Astrocyte (in vitro differentiated cells and primary cell): ENCODE data around the gene XPC. TPM values are rescaled to one million over a fixed set of nuclear protein-coding genes. Genes with fewer than 3 reads are reported as not detected.

Experiments used
- DNase-seq: peaks from one replicate; pipeline ENCODE4 v3.0.0-alpha.2; 2010; ENCODE audit warnings: low read depth
- FAIRE-seq: peaks from 2 replicates; lab custom pipeline; 2011; peaks lifted over from hg19 to GRCh38; lab: Jason Lieb, UNC
- H2AFZ ChIP-seq: 2 replicates; pipeline ENCODE4 v1.6.0; 2012; ENCODE audit warnings: low read depth, low read length, inconsistent platforms
- H3K27ac ChIP-seq: 2 replicates; pipeline ENCODE4 v1.5.1; 2011; ENCODE audit warnings: low read depth, low read length, inconsistent platforms
- H3K27me3 ChIP-seq: 2 replicates; pipeline ENCODE4 v1.6.0; 2011; ENCODE audit warnings: low read length, inconsistent platforms; ENCODE audit not compliant: insufficient read depth
- H3K36me3 ChIP-seq: 2 replicates; pipeline ENCODE4 v1.5.1; 2011; ENCODE audit warnings: low read length, inconsistent platforms; ENCODE audit not compliant: insufficient read depth
- H3K4me1 ChIP-seq: 2 replicates; pipeline ENCODE4 v1.5.1; 2011; ENCODE audit warnings: low read length, inconsistent platforms; ENCODE audit not compliant: insufficient read depth
- H3K4me2 ChIP-seq: 2 replicates; pipeline ENCODE4 v1.6.0; 2012; ENCODE audit warnings: low read length, inconsistent platforms
- H3K4me3 ChIP-seq: 2 replicates; pipeline ENCODE4 v1.5.1; 2011; ENCODE audit warnings: low read depth, mild to moderate bottlenecking, low read length, inconsistent platforms; ENCODE audit not compliant: insufficient read depth
- H3K79me2 ChIP-seq: 2 replicates; pipeline ENCODE4 v1.6.0; 2012; ENCODE audit warnings: mild to moderate bottlenecking, low read length, inconsistent platforms; ENCODE audit not compliant: insufficient read depth
- H3K9ac ChIP-seq: 2 replicates; pipeline ENCODE4 v1.6.0; 2012; ENCODE audit warnings: mild to moderate bottlenecking, low read length, inconsistent platforms
- H3K9me3 ChIP-seq: 2 replicates; pipeline ENCODE4 v1.5.1; 2012; ENCODE audit warnings: low read depth, mild to moderate bottlenecking, low read length, inconsistent platforms; ENCODE audit not compliant: insufficient read depth
- H4K20me1 ChIP-seq: 2 replicates; pipeline ENCODE4 v1.6.0; 2012; ENCODE audit warnings: low read length, inconsistent platforms; ENCODE audit not compliant: insufficient read depth
- H3K27ac Mint-ChIP-seq: one replicate; pipeline ENCODE4 v1.8.0; 2021; ENCODE audit warnings: mild to moderate bottlenecking, mixed read lengths; ENCODE audit not compliant: unreplicated experiment
- H3K27me3 Mint-ChIP-seq: one replicate; pipeline ENCODE4 v1.8.0; 2021; ENCODE audit warnings: low read depth, mixed read lengths; ENCODE audit not compliant: unreplicated experiment
- H3K36me3 Mint-ChIP-seq: one replicate; pipeline ENCODE4 v1.8.0; 2021; ENCODE audit warnings: low read depth, mixed read lengths; ENCODE audit not compliant: unreplicated experiment
- H3K4me1 Mint-ChIP-seq: one replicate; pipeline ENCODE4 v1.8.0; 2021; ENCODE audit warnings: low read depth, mixed read lengths; ENCODE audit not compliant: unreplicated experiment
- H3K4me3 Mint-ChIP-seq: one replicate; pipeline ENCODE4 v1.8.0; 2021; ENCODE audit warnings: mild to moderate bottlenecking, moderate library complexity, mixed read lengths; ENCODE audit not compliant: unreplicated experiment
- H3K9me3 Mint-ChIP-seq: one replicate; pipeline ENCODE4 v1.8.0; 2021; ENCODE audit warnings: mild to moderate bottlenecking, mixed read lengths; ENCODE audit not compliant: unreplicated experiment
- EZH2 ChIP-seq: IDR thresholded peaks from 2 replicates; pipeline ENCODE4 v1.6.1; 2012; ENCODE audit warnings: mild to moderate bottlenecking, low read length, inconsistent platforms; ENCODE audit not compliant: insufficient read depth
- total RNA-seq: library from RNA; stranded (reverse); gene quantifications from 2 replicates; pipeline ENCODE4 v1.2.1, GENCODE V29; 2021
- TF ChIP-seq, protein P1 (sequence below): IDR thresholded peaks from 2 replicates; pipeline ENCODE4 v1.5.1; 2011; ENCODE audit warnings: low read depth, mild to moderate bottlenecking, inconsistent platforms, low read length, moderate library complexity; ENCODE audit not compliant: insufficient read depth

XPC gene
- total RNA-seq, 1 donor from 2014 or later: 33.6 TPM

DNA sequence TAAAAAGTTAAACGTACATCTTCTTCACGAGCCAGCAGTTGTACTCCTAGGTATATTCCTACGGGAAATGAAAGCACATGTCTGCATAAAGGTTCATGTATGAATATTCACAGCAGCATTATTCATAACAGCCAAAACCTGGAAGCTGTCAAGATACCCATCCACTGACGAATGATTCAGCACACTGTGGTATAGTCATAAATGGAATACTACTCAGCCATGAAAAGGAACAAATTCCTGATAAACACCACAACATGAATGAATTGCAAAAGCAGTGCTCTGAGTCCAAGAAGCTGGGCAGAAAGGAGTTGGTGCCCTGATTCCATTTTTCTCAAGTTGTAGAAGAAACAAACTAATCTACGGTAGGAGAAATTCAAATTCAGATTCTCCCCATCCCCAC is 49.7 kb downstream of the XPC start:
- no peaks in the 10 kb centered on the region for H3K27me3 Mint-ChIP-seq
- TF ChIP-seq, protein P1, sequence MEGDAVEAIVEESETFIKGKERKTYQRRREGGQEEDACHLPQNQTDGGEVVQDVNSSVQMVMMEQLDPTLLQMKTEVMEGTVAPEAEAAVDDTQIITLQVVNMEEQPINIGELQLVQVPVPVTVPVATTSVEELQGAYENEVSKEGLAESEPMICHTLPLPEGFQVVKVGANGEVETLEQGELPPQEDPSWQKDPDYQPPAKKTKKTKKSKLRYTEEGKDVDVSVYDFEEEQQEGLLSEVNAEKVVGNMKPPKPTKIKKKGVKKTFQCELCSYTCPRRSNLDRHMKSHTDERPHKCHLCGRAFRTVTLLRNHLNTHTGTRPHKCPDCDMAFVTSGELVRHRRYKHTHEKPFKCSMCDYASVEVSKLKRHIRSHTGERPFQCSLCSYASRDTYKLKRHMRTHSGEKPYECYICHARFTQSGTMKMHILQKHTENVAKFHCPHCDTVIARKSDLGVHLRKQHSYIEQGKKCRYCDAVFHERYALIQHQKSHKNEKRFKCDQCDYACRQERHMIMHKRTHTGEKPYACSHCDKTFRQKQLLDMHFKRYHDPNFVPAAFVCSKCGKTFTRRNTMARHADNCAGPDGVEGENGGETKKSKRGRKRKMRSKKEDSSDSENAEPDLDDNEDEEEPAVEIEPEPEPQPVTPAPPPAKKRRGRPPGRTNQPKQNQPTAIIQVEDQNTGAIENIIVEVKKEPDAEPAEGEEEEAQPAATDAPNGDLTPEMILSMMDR: no peak
- no peak for TF ChIP-seq EZH2
- peaks cover 57% of the 10 kb centered on the region for H4K20me1 ChIP-seq
- peaks cover 58% of the 10 kb centered on the region for H3K79me2 ChIP-seq
- peaks cover 18% of the 10 kb centered on the region for H3K4me1 Mint-ChIP-seq
- DNase-seq: no peak
- H3K27ac ChIP-seq: no peak overlapping the region
- no peak overlapping the region for H3K4me3 Mint-ChIP-seq
- no peak overlapping the region for H3K4me3 ChIP-seq
- H3K36me3 Mint-ChIP-seq: peaks cover 40% of the 10 kb centered on the region
- H3K9me3 ChIP-seq: no peaks in the 10 kb centered on the region
- H2AFZ ChIP-seq: no peak overlapping the region
- no peak for FAIRE-seq
- H3K9me3 Mint-ChIP-seq: no peaks in the 10 kb centered on the region
- H3K27me3 ChIP-seq: no peaks in the 10 kb centered on the region
- peaks cover 17% of the 10 kb centered on the region for H3K4me1 ChIP-seq
- H3K36me3 ChIP-seq: peaks cover 40% of the 10 kb centered on the region
- no peak overlapping the region for H3K9ac ChIP-seq
- H3K27ac Mint-ChIP-seq: peak overlapping the region; percentile 30
- H3K4me2 ChIP-seq: no peak overlapping the region

- Histone ChIP-seq H3K4me3 (no peak overlapping the region), H3K79me2 (peaks cover 63% of the 10 kb centered on the region), H4K20me1 (peaks cover 54% of the 10 kb centered on the region), H3K4me1 (peaks cover 20% of the 10 kb centered on the region), H3K4me2 (peak overlapping the region; percentile 13), H3K36me3 (peaks cover 34% of the 10 kb centered on the region), H2AFZ (no peak overlapping the region), H3K27me3 (no peaks in the 10 kb centered on the region), H3K9ac (no peak overlapping the region), H3K9me3 (no peaks in the 10 kb centered on the region), H3K27ac (no peak overlapping the region)
- H3K9me3 Mint-ChIP-seq: no peaks in the 10 kb centered on the region
- H3K4me3 Mint-ChIP-seq: no peak overlapping the region
- peaks cover 21% of the 10 kb centered on the region for H3K4me1 Mint-ChIP-seq
- no peaks in the 10 kb centered on the region for H3K27me3 Mint-ChIP-seq
- TF ChIP-seq EZH2: no peak
- TF ChIP-seq, protein P1: no peak
- no peak for DNase-seq
- peak overlapping the region; percentile 18 for H3K27ac Mint-ChIP-seq
- H3K36me3 Mint-ChIP-seq: peaks cover 31% of the 10 kb centered on the region
- FAIRE-seq: no peak
Measured at GRCh38 chr3:14127516-14128161, 50.8 kb downstream of the XPC start.

- Mint-ChIP-seq H3K27ac (peak overlapping the region; percentile 18), H3K4me3 (peak overlapping the region; percentile 97), H3K4me1 (peaks cover 21% of the 10 kb centered on the region), H3K36me3 (peaks cover 27% of the 10 kb centered on the region), H3K9me3 (no peaks in the 10 kb centered on the region), H3K27me3 (no peaks in the 10 kb centered on the region)
- Histone ChIP-seq H3K4me2 (peak overlapping the region; percentile 98), H2AFZ (no peak overlapping the region), H3K79me2 (peaks cover 63% of the 10 kb centered on the region), H3K27ac (no peak overlapping the region), H4K20me1 (peaks cover 54% of the 10 kb centered on the region), H3K4me3 (peak overlapping the region; percentile 89), H3K4me1 (peaks cover 20% of the 10 kb centered on the region), H3K36me3 (peaks cover 33% of the 10 kb centered on the region), H3K27me3 (no peaks in the 10 kb centered on the region), H3K9ac (peak overlapping the region; percentile 95), H3K9me3 (no peaks in the 10 kb centered on the region)
- DNase-seq (no peak), FAIRE-seq (no peak)
- no peak for TF ChIP-seq EZH2
- TF ChIP-seq, protein P1: no peak
Measured at GRCh38 chr3:14126887-14127505, 51.4 kb downstream of the XPC start.
